Fibroblast of lung (primary cell): ENCODE results near the gene ROBO2. TPM values are rescaled to one million over a fixed set of nuclear protein-coding genes. Genes with fewer than 3 reads are reported as not detected.
A peak's percentile ranks its signal among the peaks of the same experiment; 100 is the strongest.

Source experiments
- DNase-seq, 2 donors: peaks; one replicate each; pipeline versions ENCODE4 v3.0.0 to v3.0.0-alpha.2; 2010; ENCODE audit warnings: low read depth in 2 of 2
- H2AFZ ChIP-seq: 2 replicates; pipeline ENCODE4 v1.5.1; 2012; ENCODE audit warnings: low read length, control low read depth, inconsistent platforms
- H3K27ac ChIP-seq: 2 replicates; pipeline ENCODE4 v1.5.1; 2011; ENCODE audit warnings: low read length, control low read depth; ENCODE audit not compliant: insufficient read depth
- H3K27me3 ChIP-seq: 2 replicates; pipeline ENCODE4 v1.5.1; 2011; ENCODE audit warnings: mild to moderate bottlenecking, low read length; ENCODE audit not compliant: control insufficient read depth, insufficient read depth
- H3K36me3 ChIP-seq: 2 replicates; pipeline ENCODE4 v1.5.1; 2011; ENCODE audit warnings: low read length; ENCODE audit not compliant: control insufficient read depth, insufficient read depth
- H3K4me1 ChIP-seq: 2 replicates; pipeline ENCODE4 v1.5.1; 2011; ENCODE audit warnings: low read length; ENCODE audit not compliant: control insufficient read depth, insufficient read depth; ENCODE audit errors: extremely low read depth
- H3K4me2 ChIP-seq: 2 replicates; pipeline ENCODE4 v1.5.1; 2011; ENCODE audit warnings: low read length, control low read depth; ENCODE audit not compliant: insufficient read depth; ENCODE audit errors: extremely low read depth
- H3K4me3 ChIP-seq, 4 experiments: fragments of 200-600 bp in 1 of 4; sonication (generic) in 1 of 4; replicated peaks in 1 of 4; 2 replicates each; pipeline ENCODE4 v1.5.1; 2011 to 2016; ENCODE audit warnings: low read length in 4 of 4, low read depth in 3 of 4, mild to moderate bottlenecking in 3 of 4, control low read depth in 2 of 4, inconsistent platforms in 1 of 4, mixed read lengths in 1 of 4; ENCODE audit not compliant: insufficient read depth in 1 of 4; ENCODE audit errors: control extremely low read depth in 1 of 4
- H3K79me2 ChIP-seq: 2 replicates; pipeline ENCODE4 v1.5.1; 2012; ENCODE audit warnings: mild to moderate bottlenecking, low read length, inconsistent platforms; ENCODE audit not compliant: control insufficient read depth, insufficient read depth
- H3K9ac ChIP-seq: 2 replicates; pipeline ENCODE4 v1.5.1; 2011; ENCODE audit warnings: mild to moderate bottlenecking, low read length, control low read depth; ENCODE audit not compliant: insufficient read depth
- H3K9me3 ChIP-seq: 2 replicates; pipeline ENCODE4 v1.5.1; 2012; ENCODE audit warnings: low read depth, low read length; ENCODE audit not compliant: control insufficient read depth, insufficient read depth
- H4K20me1 ChIP-seq: 2 replicates; pipeline ENCODE4 v1.5.1; 2011; ENCODE audit warnings: low read length; ENCODE audit not compliant: control insufficient read depth, insufficient read depth; ENCODE audit errors: extremely low read depth
- EZH2 ChIP-seq: IDR thresholded peaks from 2 replicates; pipeline ENCODE4 v1.5.1; 2012; ENCODE audit warnings: low read length, control low read depth, mild to moderate bottlenecking; ENCODE audit errors: missing control alignments
- polyA plus RNA-seq, 2 donors: library from polyadenylated mRNA; depleted of rRNA in 1 of 2; stranded (reverse) in 1 of 2; unstranded in 1 of 2; fragments of >200 nt; gene quantifications; 2 replicates each; pipeline ENCODE4 v1.2.1, GENCODE V29; 2011 to 2012; ENCODE audit warnings: missing spikeins in 1 of 2
- total RNA-seq: library from RNA; depleted of rRNA; stranded (reverse); fragments of >200 nt; gene quantifications from 2 replicates; pipeline ENCODE4 v1.2.1, GENCODE V29; 2014
- TF ChIP-seq, protein P1 (sequence below), 2 donors: IDR thresholded peaks in 1 of 2; conservative IDR thresholded peaks in 1 of 2; 1 replicate in 1 of 2; 2 replicates in 1 of 2; pipeline ENCODE4 v1.5.1; 2011 to 2012; ENCODE audit warnings: low read length in 2 of 2, control low read depth in 1 of 2, inconsistent platforms in 1 of 2, low read depth in 1 of 2, mild to moderate bottlenecking in 1 of 2

Gene ROBO2
- total and polyA plus RNA-seq, 2 donors (not counting 1 experiment from before 2014, with no cell fraction given) = 0.83 to 1.5 TPM

DNA sequence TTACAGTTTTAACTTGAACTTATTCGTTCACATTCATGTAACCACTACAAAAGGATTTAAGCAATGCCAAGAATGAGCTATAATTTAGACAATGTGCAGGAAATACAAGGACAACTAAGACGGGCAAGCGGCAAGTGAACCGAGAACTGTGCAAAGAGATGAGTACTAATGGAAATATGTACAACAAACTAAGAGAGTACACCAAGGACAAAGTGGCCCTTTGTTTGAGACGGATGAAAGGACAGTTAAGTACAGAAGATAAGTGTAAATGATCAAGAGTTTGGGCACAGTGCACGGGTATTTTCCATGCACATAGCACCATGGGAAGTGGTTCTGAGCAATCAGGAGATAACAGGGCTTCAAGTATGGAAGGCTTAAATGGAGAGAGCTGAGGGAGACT lies 281.7 kb downstream of the ROBO2 start:
- peak in 1 of 2 donors; percentile 32 for DNase-seq
- H4K20me1 ChIP-seq = no peaks in the 10 kb centered on the region
- H3K4me2 ChIP-seq = no peak overlapping the region
- peak overlapping the region; percentile 52 for H2AFZ ChIP-seq
- no peak for TF ChIP-seq EZH2
- TF ChIP-seq, protein P1, sequence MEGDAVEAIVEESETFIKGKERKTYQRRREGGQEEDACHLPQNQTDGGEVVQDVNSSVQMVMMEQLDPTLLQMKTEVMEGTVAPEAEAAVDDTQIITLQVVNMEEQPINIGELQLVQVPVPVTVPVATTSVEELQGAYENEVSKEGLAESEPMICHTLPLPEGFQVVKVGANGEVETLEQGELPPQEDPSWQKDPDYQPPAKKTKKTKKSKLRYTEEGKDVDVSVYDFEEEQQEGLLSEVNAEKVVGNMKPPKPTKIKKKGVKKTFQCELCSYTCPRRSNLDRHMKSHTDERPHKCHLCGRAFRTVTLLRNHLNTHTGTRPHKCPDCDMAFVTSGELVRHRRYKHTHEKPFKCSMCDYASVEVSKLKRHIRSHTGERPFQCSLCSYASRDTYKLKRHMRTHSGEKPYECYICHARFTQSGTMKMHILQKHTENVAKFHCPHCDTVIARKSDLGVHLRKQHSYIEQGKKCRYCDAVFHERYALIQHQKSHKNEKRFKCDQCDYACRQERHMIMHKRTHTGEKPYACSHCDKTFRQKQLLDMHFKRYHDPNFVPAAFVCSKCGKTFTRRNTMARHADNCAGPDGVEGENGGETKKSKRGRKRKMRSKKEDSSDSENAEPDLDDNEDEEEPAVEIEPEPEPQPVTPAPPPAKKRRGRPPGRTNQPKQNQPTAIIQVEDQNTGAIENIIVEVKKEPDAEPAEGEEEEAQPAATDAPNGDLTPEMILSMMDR (conservative IDR thresholded peaks at IDR 0.05 in 1 of 2, IDR thresholded peaks at IDR 0.05 in 1 of 2; ENCODE audit: low read depth in 1 of 2, low read length in 2 of 2) = no peak
- no peaks in the 10 kb centered on the region for H3K27me3 ChIP-seq
- no peak overlapping the region for H3K4me3 ChIP-seq
- no peaks in the 10 kb centered on the region for H3K79me2 ChIP-seq
- H3K4me1 ChIP-seq = no peaks in the 10 kb centered on the region
- H3K36me3 ChIP-seq = no peaks in the 10 kb centered on the region
- H3K9ac ChIP-seq = no peak overlapping the region
- H3K27ac ChIP-seq = no peak overlapping the region
- H3K9me3 ChIP-seq = no peaks in the 10 kb centered on the region

- no peaks in the 10 kb centered on the region for H3K9me3 ChIP-seq
- H2AFZ ChIP-seq = no peak overlapping the region
- H3K4me2 ChIP-seq = no peak overlapping the region
- no peaks in the 10 kb centered on the region for H3K79me2 ChIP-seq
- H4K20me1 ChIP-seq = no peaks in the 10 kb centered on the region
- H3K27me3 ChIP-seq = no peaks in the 10 kb centered on the region
- no peak for DNase-seq
- no peak overlapping the region for H3K9ac ChIP-seq
- no peaks in the 10 kb centered on the region for H3K4me1 ChIP-seq
- no peaks in the 10 kb centered on the region for H3K36me3 ChIP-seq
- H3K4me3 ChIP-seq = no peak overlapping the region
- no peak for TF ChIP-seq EZH2
- TF ChIP-seq, protein P1 (conservative IDR thresholded peaks at IDR 0.05 in 1 of 2, IDR thresholded peaks at IDR 0.05 in 1 of 2; ENCODE audit: low read depth in 1 of 2, low read length in 2 of 2) = no peak
- no peak overlapping the region for H3K27ac ChIP-seq
These were observed 283.7 kb downstream of the ROBO2 start for GRCh38 chr3:77323626-77324025.

GRCh38 chr3:77324105-77324504 lies 284.2 kb downstream of the ROBO2 start:
- no peaks in the 10 kb centered on the region for H4K20me1 ChIP-seq

More at GRCh38 chr3:77324105-77324504, 284.2 kb downstream of the ROBO2 start:
- no peak for DNase-seq
- Histone ChIP-seq H3K9ac (no peak overlapping the region), H3K36me3 (no peaks in the 10 kb centered on the region), H3K79me2 (no peaks in the 10 kb centered on the region), H3K4me1 (no peaks in the 10 kb centered on the region), H2AFZ (no peak overlapping the region), H3K4me3 (no peak overlapping the region), H3K9me3 (no peaks in the 10 kb centered on the region), H3K27me3 (no peaks in the 10 kb centered on the region), H3K4me2 (no peak overlapping the region), H3K27ac (no peak overlapping the region)
- TF ChIP-seq, protein P1 (conservative IDR thresholded peaks at IDR 0.05 in 1 of 2, IDR thresholded peaks at IDR 0.05 in 1 of 2; ENCODE audit: low read depth in 1 of 2, low read length in 2 of 2) = no peak
- TF ChIP-seq EZH2 = no peak
